GM12872 (cell line): Measurements from ENCODE around the gene MARCHF9.

Experiments
- CTCF ChIP-seq: IDR thresholded peaks from 3 replicates; pipeline ENCODE4 v1.5.1; 2011; ENCODE audit warnings: low read depth, mild to moderate bottlenecking, low read length, moderate library complexity; ENCODE audit not compliant: insufficient read depth

Gene MARCHF9

GRCh38 chr12:57767876-57768275 is 13.0 kb downstream of the MARCHF9 start:
- no peak for TF ChIP-seq CTCF

GRCh38 chr12:57769594-57769993 is 14.7 kb downstream of the MARCHF9 start:
- no peak for TF ChIP-seq CTCF

- no peak for TF ChIP-seq CTCF
These were observed 15.8 kb downstream of the MARCHF9 start for GRCh38 chr12:57770734-57771133.

GRCh38 chr12:57771236-57771872 is 16.5 kb downstream of the MARCHF9 start:
- TF ChIP-seq CTCF, result no peak

GRCh38 chr12:57771873-57772428 is 17.0 kb downstream of the MARCHF9 start, which contains the start of gene METTL1:
Gene METTL1, minus strand, starts transcription at chr12:57772105. Its CDS starts 22 bp downstream, at chr12:57772083.
- no peak for TF ChIP-seq CTCF

GRCh38 chr12:57772429-57773322 is 17.8 kb downstream of the MARCHF9 start, which contains the start of gene EEF1AKMT3:
Gene EEF1AKMT3, plus strand, starts transcription at chr12:57772614. Its CDS starts 111 bp downstream, at chr12:57772725.
- no peak for TF ChIP-seq CTCF

- no peak for TF ChIP-seq CTCF
These were observed 20.1 kb downstream of the MARCHF9 start for GRCh38 chr12:57775044-57775443.
